HFFc6 (cell line): ENCODE results near the gene PAAF1. TPM values are rescaled to one million over a fixed set of nuclear protein-coding genes. Genes with fewer than 3 reads are reported as not detected.

ENCODE experiments used
- DNase-seq: peaks from one replicate; pipeline ENCODE4 v3.0.0-alpha.2; 2018
- H3K27ac Mint-ChIP-seq: 2 replicates; pipeline ENCODE4 v1.8.0; 2020; ENCODE audit warnings: mild to moderate bottlenecking, mixed read lengths
- H3K27me3 Mint-ChIP-seq: 2 replicates; pipeline ENCODE4 v1.8.0; 2021; ENCODE audit warnings: mild to moderate bottlenecking, moderate library complexity, mixed read lengths; ENCODE audit not compliant: insufficient read depth
- H3K36me3 Mint-ChIP-seq: 2 replicates; pipeline ENCODE4 v1.8.0; 2021; ENCODE audit warnings: low read depth, mixed read lengths
- H3K4me1 Mint-ChIP-seq: 2 replicates; pipeline ENCODE4 v1.8.0; 2020; ENCODE audit warnings: low read depth, mixed read lengths
- H3K4me3 Mint-ChIP-seq: 2 replicates; pipeline ENCODE4 v1.8.0; 2020; ENCODE audit warnings: mild to moderate bottlenecking, moderate library complexity, mixed read lengths
- H3K9me3 Mint-ChIP-seq: 2 replicates; pipeline ENCODE4 v1.8.0; 2020; ENCODE audit warnings: mild to moderate bottlenecking, mixed read lengths
- total RNA-seq, 6 experiments: library from RNA; stranded (reverse); fragmentation: NEBNext Ultra II Directional; extraction: Animal tissue kit (Norgen Biotek cat#: 25700); gene quantifications; 2 replicates in 1 of 6; 3 replicates in 5 of 6; pipeline ENCODE4 v1.2.3, GENCODE V29; 2021
- TF ChIP-seq, protein P1 (sequence below): fragments of 200-600 bp; sonication (generic); IDR thresholded peaks from 2 replicates; pipeline ENCODE4 v1.5.0; 2021; ENCODE audit warnings: antibody characterized with exemption, mild to moderate bottlenecking

PAAF1 gene
- total RNA-seq, 6 experiments from 2014 or later = 19.5 to 23.2 (median 22.4) TPM

DNA sequence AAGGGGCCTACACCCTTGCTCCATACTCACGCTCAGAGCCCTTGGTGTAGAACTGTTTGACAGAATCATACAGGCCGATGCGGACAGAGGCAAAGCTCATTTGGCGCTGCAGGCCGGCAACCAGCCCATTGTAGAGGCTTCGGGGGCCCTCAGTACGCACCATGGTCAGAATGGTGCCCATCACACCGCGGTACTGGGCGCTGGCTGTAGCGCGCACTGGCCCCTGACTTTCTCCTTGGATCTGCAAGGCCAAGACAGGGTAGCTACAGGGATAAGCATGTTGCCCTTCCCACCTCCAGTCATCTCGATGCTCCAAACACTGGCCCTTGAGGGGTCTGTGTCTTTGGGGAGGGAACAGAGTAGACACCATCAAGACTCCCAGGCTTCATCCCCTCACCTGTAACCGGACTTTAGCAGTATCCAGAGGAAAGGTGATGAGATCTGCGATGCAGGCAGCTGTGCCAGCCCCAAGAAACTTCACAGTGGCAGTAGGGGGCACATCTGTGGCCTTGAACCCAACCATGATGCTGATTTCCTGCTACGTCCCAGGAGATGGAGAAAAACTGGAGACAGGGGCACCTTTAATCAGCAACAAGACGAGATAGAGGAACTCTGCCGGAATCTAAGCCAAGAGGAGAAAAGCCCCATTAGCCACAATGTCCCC, 101.2 kb downstream of the PAAF1 start:
- no peak overlapping the region for H3K4me3 Mint-ChIP-seq
- H3K36me3 Mint-ChIP-seq = no peaks in the 10 kb centered on the region; the same call in 1 of the 2 replicates
- H3K9me3 Mint-ChIP-seq = no peaks in the 10 kb centered on the region

DNA sequence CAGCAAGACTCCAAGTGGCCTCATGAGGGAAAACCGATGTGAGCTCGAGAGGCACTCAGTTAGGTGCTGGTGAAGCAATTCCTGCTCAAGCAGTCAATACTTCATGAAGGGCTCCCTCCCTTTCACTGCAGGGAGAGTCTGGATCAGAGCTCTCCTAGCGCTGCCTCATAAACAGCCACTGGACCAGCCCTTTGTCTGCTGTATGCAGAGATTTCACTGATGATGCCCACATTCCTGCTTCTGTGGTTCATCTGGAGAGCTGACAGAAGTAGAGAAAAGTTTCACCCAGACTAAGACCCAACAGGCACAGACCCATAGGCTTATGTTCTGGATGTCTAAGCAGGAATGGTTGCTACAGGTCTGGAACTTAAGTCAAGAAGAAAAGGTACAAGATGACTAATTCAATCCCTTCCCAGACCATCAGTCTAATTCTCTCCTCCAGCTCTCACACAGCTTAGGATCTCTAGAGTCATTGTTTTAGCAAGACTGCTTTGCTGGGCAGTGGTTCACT, 101.8 kb downstream of the PAAF1 start:
- Mint-ChIP-seq H3K4me1 (peaks cover 47% of the 10 kb centered on the region), H3K27me3 (peaks cover 8% of the 10 kb centered on the region), H3K36me3 (no peaks in the 10 kb centered on the region; the same call in 1 of the 2 replicates), H3K9me3 (no peaks in the 10 kb centered on the region), H3K27ac (no peak overlapping the region), H3K4me3 (no peak overlapping the region)
- TF ChIP-seq, protein P1, sequence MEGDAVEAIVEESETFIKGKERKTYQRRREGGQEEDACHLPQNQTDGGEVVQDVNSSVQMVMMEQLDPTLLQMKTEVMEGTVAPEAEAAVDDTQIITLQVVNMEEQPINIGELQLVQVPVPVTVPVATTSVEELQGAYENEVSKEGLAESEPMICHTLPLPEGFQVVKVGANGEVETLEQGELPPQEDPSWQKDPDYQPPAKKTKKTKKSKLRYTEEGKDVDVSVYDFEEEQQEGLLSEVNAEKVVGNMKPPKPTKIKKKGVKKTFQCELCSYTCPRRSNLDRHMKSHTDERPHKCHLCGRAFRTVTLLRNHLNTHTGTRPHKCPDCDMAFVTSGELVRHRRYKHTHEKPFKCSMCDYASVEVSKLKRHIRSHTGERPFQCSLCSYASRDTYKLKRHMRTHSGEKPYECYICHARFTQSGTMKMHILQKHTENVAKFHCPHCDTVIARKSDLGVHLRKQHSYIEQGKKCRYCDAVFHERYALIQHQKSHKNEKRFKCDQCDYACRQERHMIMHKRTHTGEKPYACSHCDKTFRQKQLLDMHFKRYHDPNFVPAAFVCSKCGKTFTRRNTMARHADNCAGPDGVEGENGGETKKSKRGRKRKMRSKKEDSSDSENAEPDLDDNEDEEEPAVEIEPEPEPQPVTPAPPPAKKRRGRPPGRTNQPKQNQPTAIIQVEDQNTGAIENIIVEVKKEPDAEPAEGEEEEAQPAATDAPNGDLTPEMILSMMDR = no peak
- DNase-seq = peak; percentile 35

More for the DNA sequence above, 101.2 kb downstream of the PAAF1 start:
- TF ChIP-seq, protein P1 = no peak
- no peak for DNase-seq
- Mint-ChIP-seq H3K27ac (no peak overlapping the region), H3K4me1 (peaks cover 42% of the 10 kb centered on the region), H3K27me3 (peaks cover 8% of the 10 kb centered on the region)

DNA sequence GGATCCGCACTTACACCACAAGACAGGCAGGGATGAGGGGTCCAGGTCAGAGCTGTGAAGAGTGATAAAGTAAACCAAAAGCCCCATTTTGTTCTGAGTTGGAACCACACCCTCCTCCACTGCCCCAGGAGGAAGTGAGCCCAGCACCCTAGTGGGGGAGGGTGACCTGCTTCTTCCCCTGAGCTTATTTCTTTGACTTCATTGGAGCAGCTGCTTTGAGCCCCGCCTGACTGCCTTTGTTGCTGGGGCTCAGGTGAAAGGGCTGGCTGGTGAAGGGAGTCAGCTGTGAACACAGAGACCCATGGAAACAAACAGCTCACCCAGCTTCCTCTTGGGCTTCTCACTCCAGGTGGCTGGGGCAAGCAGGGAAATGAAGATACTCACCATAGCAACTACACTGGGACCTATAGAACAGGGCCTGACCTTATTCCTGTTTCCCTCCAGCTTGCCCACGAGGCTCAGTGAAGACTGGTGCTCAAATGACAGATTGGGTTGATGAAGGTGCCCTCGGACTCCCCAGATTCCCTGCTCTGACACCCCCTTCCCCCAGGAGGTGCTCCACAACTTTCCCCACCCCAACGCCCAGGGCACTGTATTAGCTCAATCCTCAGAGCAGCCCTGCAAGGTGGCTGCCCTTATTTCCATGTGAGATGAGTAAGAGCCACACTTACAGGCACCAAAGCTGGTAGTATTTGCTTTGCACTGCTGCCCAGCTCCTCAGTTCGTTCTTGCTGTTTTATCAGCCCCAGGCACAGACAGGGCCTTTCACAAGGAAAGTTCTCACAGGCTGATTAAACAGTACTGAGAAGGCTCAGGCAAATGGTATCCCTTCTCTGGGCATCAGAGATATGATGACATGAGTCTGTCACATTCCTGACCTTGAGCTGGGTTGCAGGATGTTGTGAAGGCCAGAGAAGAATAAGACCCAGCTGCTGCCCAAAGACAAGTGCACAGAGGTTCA, 103.5 kb downstream of the PAAF1 start:
- TF ChIP-seq, protein P1 = no peak
- Mint-ChIP-seq H3K4me3 (no peak overlapping the region), H3K9me3 (no peaks in the 10 kb centered on the region), H3K36me3 (no peaks in the 10 kb centered on the region; the same call in 1 of the 2 replicates), H3K4me1 (peaks cover 46% of the 10 kb centered on the region), H3K27ac (no peak overlapping the region), H3K27me3 (peaks cover 8% of the 10 kb centered on the region)
- no peak for DNase-seq

Other genes with a start within 250 kb of the PAAF1 start
- gene PLEKHB1, start 230.4 kb upstream of the PAAF1 start, total RNA-seq = 1 to 10 TPM in 2 of 6 experiments, under 1 TPM in 4; 0.23 to 1.6 (median 0.48) TPM
- gene RAB6A, start 115.9 kb upstream of the PAAF1 start, total RNA-seq = 100 to 1,000 TPM in 5 of 6 experiments, 10 to 100 TPM in 1; 91.7 to 130 (median 109) TPM
- gene MRPL48, start 89.1 kb upstream of the PAAF1 start, total RNA-seq = 10 to 100 TPM; 29.3 to 39.4 (median 35.1) TPM
- 100 to 1,000 TPM in 1 of 6 experiments, 10 to 100 TPM in 5; 78.9 to 103 (median 81.4) TPM for gene COA4, start 153 bp upstream of the PAAF1 start, total RNA-seq
- under 1 TPM in 4 of 6 experiments, not detected in 2; 0.11 to 0.25 (median 0.17) TPM for gene DNAJB13, start 74.0 kb downstream of the PAAF1 start, total RNA-seq
- 1 to 10 TPM; 6.4 to 9.9 (median 8.0) TPM for gene UCP2, start 105.8 kb downstream of the PAAF1 start, total RNA-seq
- under 1 TPM; 0.10 to 0.62 (median 0.39) TPM for gene UCP3, start 132.1 kb downstream of the PAAF1 start, total RNA-seq